Measurements from ENCODE around the gene KATNB1.
"Not testable (repeated sequence)": the region's sequence is repeated elsewhere in the genome, so short reads cannot be mapped to it uniquely, and the experiment has no call there.

Gene KATNB1

DNA sequence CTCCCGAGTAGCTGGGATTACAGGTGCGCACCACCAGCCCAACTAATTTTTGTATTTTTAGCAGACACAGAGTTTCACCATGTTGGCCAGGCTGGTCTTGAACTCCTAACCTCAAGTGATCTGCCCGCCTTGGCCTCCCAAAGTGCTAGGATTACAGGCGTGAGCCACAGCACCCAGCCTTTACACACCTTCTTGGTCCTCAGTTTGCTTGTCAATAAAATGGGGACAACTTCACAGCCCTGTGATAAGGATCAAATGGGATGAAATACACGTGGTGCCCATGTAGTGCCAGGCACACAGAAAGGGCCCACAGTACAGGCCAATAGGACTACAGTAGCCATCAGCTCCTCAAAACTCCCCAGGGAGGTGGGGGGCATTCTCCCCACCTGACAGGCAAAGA, 60.4 kb downstream of the KATNB1 start:
- Histone ChIP-seq H3K4me1 (ENCODE audit: control extremely low read depth in 1 of 4, control insufficient read depth in 4 of 4, insufficient read depth in 4 of 4, low read length in 3 of 4) (peaks cover 9 to 44% (median 42%) of the 10 kb centered on the region in 4 experiments), H3K36me3 (ENCODE audit: control insufficient read depth in 4 of 4, insufficient read depth in 4 of 4, low read length in 3 of 4) (peaks cover 0 to 15% (median 2%) of the 10 kb centered on the region in 4 experiments)
- not testable (repeated sequence) for H3K27me3 ChIP-seq (replicated peaks in 2 of 5; ENCODE audit: control insufficient read depth in 4 of 5, insufficient read depth in 5 of 5, low read length in 4 of 5); H3K9me3 ChIP-seq (ENCODE audit: control extremely low read depth in 1 of 5, control insufficient read depth in 4 of 5, insufficient read depth in 2 of 5, low read depth in 1 of 5, low read length in 4 of 5); DNase-seq; H3K4me3 ChIP-seq (ENCODE audit: control insufficient read depth in 1 of 7, extremely low read depth in 1 of 7, insufficient read depth in 4 of 7, low read depth in 2 of 7, low read length in 6 of 7); H3K27ac ChIP-seq (ENCODE audit: insufficient read depth in 1 of 2, low read depth in 1 of 2, low read length in 2 of 2, poor library complexity in 1 of 2, severe bottlenecking in 2 of 2)
- 88% methylated on average over 5 of the region's 5 CpGs for WGBS (ENCODE audit: insufficient coverage)
- POLR2A ChIA-PET, result interaction anchor here (0.6 to 2.1 kb wide), 2 partner anchors 8 to 14 kb away, joined by 3 to 5 read pairs; no protein-coding TSS in a partner anchor
- CTCF ChIA-PET, result interaction anchor here (1.0 to 9.9 kb wide), 14 partner anchors 10 to 110 kb away, joined by 3 to 101 read pairs (median 4); no protein-coding TSS in a partner anchor

GRCh38 chr16:57797216-57797525, 61.6 kb downstream of the KATNB1 start:
- 95% methylated on average over 8 of the region's 13 CpGs for WGBS (ENCODE audit: insufficient coverage)
- no peaks in the 10 kb centered on the region for H3K27me3 ChIP-seq (replicated peaks in 2 of 5; ENCODE audit: control insufficient read depth in 4 of 5, insufficient read depth in 5 of 5, low read length in 4 of 5)
- no peak overlapping the region for H3K27ac ChIP-seq (ENCODE audit: insufficient read depth in 1 of 2, low read depth in 1 of 2, low read length in 2 of 2, poor library complexity in 1 of 2, severe bottlenecking in 2 of 2)
- DNase-seq, result no peak
- H3K36me3 ChIP-seq (ENCODE audit: control insufficient read depth in 4 of 4, insufficient read depth in 4 of 4, low read length in 3 of 4), result peaks cover 0 to 15% (median 2%) of the 10 kb centered on the region in 4 experiments
- ChIA-PET CTCF (interaction anchor here (0.6 to 9.9 kb wide), 6 partner anchors 11 to 192 kb away, joined by 3 to 101 read pairs (median 3); no protein-coding TSS in a partner anchor), POLR2A (no interaction called here)
- H3K4me3 ChIP-seq (ENCODE audit: control insufficient read depth in 1 of 7, extremely low read depth in 1 of 7, insufficient read depth in 4 of 7, low read depth in 2 of 7, low read length in 6 of 7), result no peak overlapping the region
- H3K4me1 ChIP-seq (ENCODE audit: control extremely low read depth in 1 of 4, control insufficient read depth in 4 of 4, insufficient read depth in 4 of 4, low read length in 3 of 4), result peaks cover 12 to 51% (median 46%) of the 10 kb centered on the region in 4 experiments
- H3K9me3 ChIP-seq (ENCODE audit: control extremely low read depth in 1 of 5, control insufficient read depth in 4 of 5, insufficient read depth in 2 of 5, low read depth in 1 of 5, low read length in 4 of 5), result no peaks in the 10 kb centered on the region

GRCh38 chr16:57797526-57798266, 62.1 kb downstream of the KATNB1 start:
- CTCF ChIA-PET, result interaction anchor here (0.6 to 9.9 kb wide), 9 partner anchors 12 to 191 kb away, joined by 3 to 101 read pairs (median 3); no protein-coding TSS in a partner anchor
- no peaks in the 10 kb centered on the region for H3K9me3 ChIP-seq (ENCODE audit: control extremely low read depth in 1 of 5, control insufficient read depth in 4 of 5, insufficient read depth in 2 of 5, low read depth in 1 of 5, low read length in 4 of 5)
- H3K4me1 ChIP-seq (ENCODE audit: control extremely low read depth in 1 of 4, control insufficient read depth in 4 of 4, insufficient read depth in 4 of 4, low read length in 3 of 4), result peaks cover 12 to 56% (median 50%) of the 10 kb centered on the region in 4 experiments
- no peak overlapping the region for H3K27ac ChIP-seq (ENCODE audit: insufficient read depth in 1 of 2, low read depth in 1 of 2, low read length in 2 of 2, poor library complexity in 1 of 2, severe bottlenecking in 2 of 2)
- no peak for DNase-seq
- no peaks in the 10 kb centered on the region for H3K27me3 ChIP-seq (replicated peaks in 2 of 5; ENCODE audit: control insufficient read depth in 4 of 5, insufficient read depth in 5 of 5, low read length in 4 of 5)
- peak overlapping the region in 1 of 7 experiments; percentile 15 for H3K4me3 ChIP-seq (ENCODE audit: control insufficient read depth in 1 of 7, extremely low read depth in 1 of 7, insufficient read depth in 4 of 7, low read depth in 2 of 7, low read length in 6 of 7)
- peaks cover 0 to 15% (median 2%) of the 10 kb centered on the region in 4 experiments for H3K36me3 ChIP-seq (ENCODE audit: control insufficient read depth in 4 of 4, insufficient read depth in 4 of 4, low read length in 3 of 4)
- POLR2A ChIA-PET, result no interaction called here
- 88% methylated on average over 40 of the region's 42 CpGs for WGBS (ENCODE audit: insufficient coverage)

GRCh38 chr16:57798267-57798810, 62.8 kb downstream of the KATNB1 start:
- Histone ChIP-seq H3K27me3 (replicated peaks in 2 of 5; ENCODE audit: control insufficient read depth in 4 of 5, insufficient read depth in 5 of 5, low read length in 4 of 5) (no peaks in the 10 kb centered on the region), H3K36me3 (ENCODE audit: control insufficient read depth in 4 of 4, insufficient read depth in 4 of 4, low read length in 3 of 4) (peaks cover 0 to 15% (median 2%) of the 10 kb centered on the region in 4 experiments), H3K4me3 (ENCODE audit: control insufficient read depth in 1 of 7, extremely low read depth in 1 of 7, insufficient read depth in 4 of 7, low read depth in 2 of 7, low read length in 6 of 7) (peak overlapping the region in 1 of 7 experiments; percentile 15), H3K4me1 (ENCODE audit: control extremely low read depth in 1 of 4, control insufficient read depth in 4 of 4, insufficient read depth in 4 of 4, low read length in 3 of 4) (peaks cover 12 to 63% (median 56%) of the 10 kb centered on the region in 4 experiments), H3K27ac (ENCODE audit: insufficient read depth in 1 of 2, low read depth in 1 of 2, low read length in 2 of 2, poor library complexity in 1 of 2, severe bottlenecking in 2 of 2) (no peak overlapping the region), H3K9me3 (ENCODE audit: control extremely low read depth in 1 of 5, control insufficient read depth in 4 of 5, insufficient read depth in 2 of 5, low read depth in 1 of 5, low read length in 4 of 5) (no peaks in the 10 kb centered on the region)
- WGBS (ENCODE audit: insufficient coverage), result 91% methylated on average over 14 of the region's 16 CpGs
- ChIA-PET CTCF (interaction anchor here (1.0 to 9.9 kb wide), 10 partner anchors 12 to 191 kb away, joined by 3 to 101 read pairs (median 3); no protein-coding TSS in a partner anchor), POLR2A (no interaction called here)
- no peak for DNase-seq

- ChIA-PET POLR2A (interaction anchor here (0.7 to 1.9 kb wide), 2 partner anchors 9 to 11 kb away, joined by 3 to 10 read pairs; no protein-coding TSS in a partner anchor), CTCF (interaction anchor here (0.8 to 9.9 kb wide), 16 partner anchors 8 to 151 kb away, joined by 3 to 101 read pairs (median 4); no protein-coding TSS in a partner anchor)
- peaks cover 12 to 63% (median 58%) of the 10 kb centered on the region in 4 experiments for H3K4me1 ChIP-seq (ENCODE audit: control extremely low read depth in 1 of 4, control insufficient read depth in 4 of 4, insufficient read depth in 4 of 4, low read length in 3 of 4)
- 74% methylated on average over 3 of the region's 6 CpGs for WGBS (ENCODE audit: insufficient coverage)
- H3K9me3 ChIP-seq (ENCODE audit: control extremely low read depth in 1 of 5, control insufficient read depth in 4 of 5, insufficient read depth in 2 of 5, low read depth in 1 of 5, low read length in 4 of 5), result no peaks in the 10 kb centered on the region
- H3K27me3 ChIP-seq (replicated peaks in 2 of 5; ENCODE audit: control insufficient read depth in 4 of 5, insufficient read depth in 5 of 5, low read length in 4 of 5), result no peaks in the 10 kb centered on the region
- H3K36me3 ChIP-seq (ENCODE audit: control insufficient read depth in 4 of 4, insufficient read depth in 4 of 4, low read length in 3 of 4), result peaks cover 0 to 15% (median 2%) of the 10 kb centered on the region in 4 experiments
- H3K4me3 ChIP-seq (ENCODE audit: control insufficient read depth in 1 of 7, extremely low read depth in 1 of 7, insufficient read depth in 4 of 7, low read depth in 2 of 7, low read length in 6 of 7), result peak overlapping the region in 2 of 7 experiments; percentile 19 to 77
- H3K27ac ChIP-seq (ENCODE audit: insufficient read depth in 1 of 2, low read depth in 1 of 2, low read length in 2 of 2, poor library complexity in 1 of 2, severe bottlenecking in 2 of 2), result no peak overlapping the region
- DNase-seq, result no peak
Observed at GRCh38 chr16:57798953-57799599, 63.5 kb downstream of the KATNB1 start.

DNA sequence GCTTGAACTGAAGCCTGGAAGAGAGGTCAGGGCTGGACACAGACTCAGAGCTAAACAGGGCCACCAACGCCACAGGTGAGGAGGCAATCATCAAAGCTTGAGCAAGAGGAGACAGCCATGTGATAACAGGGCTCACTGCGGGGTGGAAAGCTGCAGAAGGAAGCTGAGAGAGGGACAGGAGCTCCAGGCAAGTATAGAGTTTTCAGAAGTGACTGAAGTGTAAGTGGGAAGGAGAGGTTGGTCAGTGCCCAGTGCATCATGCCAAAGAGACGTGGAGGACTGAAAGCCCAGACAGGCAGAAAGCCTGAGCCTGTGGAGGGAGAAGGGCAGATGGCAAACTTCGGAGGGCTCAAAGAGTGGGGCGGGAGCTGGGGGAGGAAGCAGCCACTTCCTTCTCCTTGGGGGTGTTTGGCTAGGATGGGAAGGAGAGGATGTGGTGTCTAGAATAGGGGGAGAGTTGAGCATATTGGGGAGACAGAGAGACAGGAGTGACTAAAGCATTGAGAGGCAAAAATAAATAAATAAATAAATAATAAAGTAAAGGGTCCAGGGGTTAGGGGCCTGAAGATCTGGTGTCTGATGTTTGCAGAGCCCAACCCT, 64.1 kb downstream of the KATNB1 start:
- CTCF ChIA-PET, result interaction anchor here (0.8 to 9.9 kb wide), 17 partner anchors 9 to 200 kb away, joined by 3 to 101 read pairs (median 4); partner anchors contain the start of gene ZNF319
- H3K27me3 ChIP-seq (replicated peaks in 2 of 5; ENCODE audit: control insufficient read depth in 4 of 5, insufficient read depth in 5 of 5, low read length in 4 of 5), result no peaks in the 10 kb centered on the region
- no peak overlapping the region for H3K27ac ChIP-seq (ENCODE audit: insufficient read depth in 1 of 2, low read depth in 1 of 2, low read length in 2 of 2, poor library complexity in 1 of 2, severe bottlenecking in 2 of 2)
- peaks cover 12 to 63% (median 58%) of the 10 kb centered on the region in 4 experiments for H3K4me1 ChIP-seq (ENCODE audit: control extremely low read depth in 1 of 4, control insufficient read depth in 4 of 4, insufficient read depth in 4 of 4, low read length in 3 of 4)
- peak; percentile 24 to 58 (median 52) for DNase-seq
- H3K4me3 ChIP-seq (ENCODE audit: control insufficient read depth in 1 of 7, extremely low read depth in 1 of 7, insufficient read depth in 4 of 7, low read depth in 2 of 7, low read length in 6 of 7), result peak overlapping the region in 2 of 7 experiments; percentile 19 to 77
- no peaks in the 10 kb centered on the region for H3K9me3 ChIP-seq (ENCODE audit: control extremely low read depth in 1 of 5, control insufficient read depth in 4 of 5, insufficient read depth in 2 of 5, low read depth in 1 of 5, low read length in 4 of 5)
- 17% methylated on average over 2 of the region's 5 CpGs for WGBS (ENCODE audit: insufficient coverage)
- H3K36me3 ChIP-seq (ENCODE audit: control insufficient read depth in 4 of 4, insufficient read depth in 4 of 4, low read length in 3 of 4), result peaks cover 0 to 11% (median 2%) of the 10 kb centered on the region in 4 experiments
- POLR2A ChIA-PET, result interaction anchor here (0.7 to 1.9 kb wide), 3 partner anchors 8 to 63 kb away, joined by 3 to 10 read pairs (median 4); no protein-coding TSS in a partner anchor
